ENCODE data around the gene ZNF331. TPM values are rescaled to one million over a fixed set of nuclear protein-coding genes. Genes with fewer than 3 reads are reported as not detected.

Gene ZNF331
- total RNA-seq, 1 experiment from 2014 or later = 28.0 TPM

- Histone ChIP-seq H3K9me3 (ENCODE audit: low read length) (no peaks in the 10 kb centered on the region), H3K27me3 (ENCODE audit: low read length) (no peaks in the 10 kb centered on the region), H3K27ac (ENCODE audit: low read length) (no peak overlapping the region), H3K9ac (ENCODE audit: low read length) (no peak overlapping the region), H3K4me3 (ENCODE audit: low read length) (no peak overlapping the region), H4K20me1 (ENCODE audit: low read length) (no peaks in the 10 kb centered on the region), H3K36me3 (ENCODE audit: low read depth, low read length) (no peaks in the 10 kb centered on the region), H2AFZ (ENCODE audit: low read length) (no peak overlapping the region), H3K4me2 (ENCODE audit: low read length) (no peak overlapping the region), H3K79me2 (ENCODE audit: low read length) (no peaks in the 10 kb centered on the region), H3K4me1 (ENCODE audit: insufficient read depth, low read length) (no peaks in the 10 kb centered on the region), H3K9me2 (replicated peaks; ENCODE audit: low read length) (no peaks in the 10 kb centered on the region), H3F3A (ENCODE audit: low read length, unreplicated experiment) (no peaks in the 10 kb centered on the region)
- TF ChIP-seq EZH2phosphoT487 (IDR thresholded peaks at IDR 0.05; ENCODE audit: borderline replicate concordance, low read length) (no peak), EZH2 (IDR thresholded peaks at IDR 0.05; ENCODE audit: low read length, unreplicated experiment) (no peak)
- TF ChIP-seq, protein P1, sequence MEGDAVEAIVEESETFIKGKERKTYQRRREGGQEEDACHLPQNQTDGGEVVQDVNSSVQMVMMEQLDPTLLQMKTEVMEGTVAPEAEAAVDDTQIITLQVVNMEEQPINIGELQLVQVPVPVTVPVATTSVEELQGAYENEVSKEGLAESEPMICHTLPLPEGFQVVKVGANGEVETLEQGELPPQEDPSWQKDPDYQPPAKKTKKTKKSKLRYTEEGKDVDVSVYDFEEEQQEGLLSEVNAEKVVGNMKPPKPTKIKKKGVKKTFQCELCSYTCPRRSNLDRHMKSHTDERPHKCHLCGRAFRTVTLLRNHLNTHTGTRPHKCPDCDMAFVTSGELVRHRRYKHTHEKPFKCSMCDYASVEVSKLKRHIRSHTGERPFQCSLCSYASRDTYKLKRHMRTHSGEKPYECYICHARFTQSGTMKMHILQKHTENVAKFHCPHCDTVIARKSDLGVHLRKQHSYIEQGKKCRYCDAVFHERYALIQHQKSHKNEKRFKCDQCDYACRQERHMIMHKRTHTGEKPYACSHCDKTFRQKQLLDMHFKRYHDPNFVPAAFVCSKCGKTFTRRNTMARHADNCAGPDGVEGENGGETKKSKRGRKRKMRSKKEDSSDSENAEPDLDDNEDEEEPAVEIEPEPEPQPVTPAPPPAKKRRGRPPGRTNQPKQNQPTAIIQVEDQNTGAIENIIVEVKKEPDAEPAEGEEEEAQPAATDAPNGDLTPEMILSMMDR (conservative IDR thresholded peaks at IDR 0.05; ENCODE audit: low read depth, low read length) = no peak
- intact Hi-C loops (cut with micrococcal nuclease) = no loop called here
- ChIA-PET POLR2A (ENCODE audit: unreplicated experiment) (no interaction called here), CTCF (no interaction called here)
- no peak for ATAC-seq
- no peak for DNase-seq
- no TSS peak for BruUV-seq (replicated peaks)
These were observed 84.2 kb downstream of the ZNF331 start for GRCh38 chr19:53621885-53622740.

DNA sequence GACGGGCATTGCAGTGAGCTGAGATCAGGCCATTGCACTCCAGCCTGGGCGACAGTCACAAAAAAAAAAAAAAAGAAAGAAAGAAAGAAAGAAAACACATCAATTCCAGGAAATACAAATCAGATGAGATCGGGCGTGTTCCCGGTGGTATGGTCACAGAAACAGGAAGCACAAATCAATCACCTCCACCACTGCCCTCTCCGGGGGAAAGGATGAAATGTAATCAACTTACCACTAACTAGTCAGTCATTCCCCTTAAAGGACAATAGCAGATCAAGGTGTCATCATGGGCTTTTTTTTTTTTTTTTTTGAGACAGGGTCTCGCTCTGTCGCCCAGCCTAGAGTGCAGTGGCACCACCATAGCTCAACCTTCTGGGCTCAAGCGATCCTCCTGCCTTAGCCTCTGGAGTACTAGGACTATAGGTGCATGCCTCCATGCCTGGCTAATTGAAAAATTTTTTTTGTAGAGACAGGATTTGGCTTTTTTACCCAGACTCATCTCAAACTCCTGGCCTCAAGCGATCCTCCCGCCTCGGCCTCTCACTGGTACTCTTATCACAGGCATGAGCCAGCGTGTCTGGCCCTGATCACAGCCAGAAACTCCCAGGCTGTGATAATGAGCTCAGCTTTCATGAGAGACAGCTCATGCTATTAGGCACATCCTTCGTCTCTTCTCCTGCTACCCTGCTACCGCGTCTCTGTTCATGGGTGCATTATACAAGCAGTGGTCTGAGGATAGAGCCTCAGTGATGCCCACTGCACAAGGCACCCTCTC is 87.0 kb downstream of the ZNF331 start:
- ChIA-PET POLR2A (ENCODE audit: unreplicated experiment) (no interaction called here), CTCF (no interaction called here)
- H4K20me1 ChIP-seq (ENCODE audit: low read length) = no peaks in the 10 kb centered on the region
- no peaks in the 10 kb centered on the region for H3K9me3 ChIP-seq (ENCODE audit: low read length)
- no peaks in the 10 kb centered on the region for H3K9me2 ChIP-seq (replicated peaks; ENCODE audit: low read length)
- H3K36me3 ChIP-seq (ENCODE audit: low read depth, low read length) = no peaks in the 10 kb centered on the region
- no TSS peak for BruUV-seq (replicated peaks)
- DNase-seq = no peak
- no peak overlapping the region for H3K27ac ChIP-seq (ENCODE audit: low read length)
- no peaks in the 10 kb centered on the region for H3K27me3 ChIP-seq (ENCODE audit: low read length)
- no peak overlapping the region for H2AFZ ChIP-seq (ENCODE audit: low read length)
- no peak overlapping the region for H3K9ac ChIP-seq (ENCODE audit: low read length)
- ATAC-seq = no peak
- H3K4me3 ChIP-seq (ENCODE audit: low read length) = no peak overlapping the region
- no peak overlapping the region for H3K4me2 ChIP-seq (ENCODE audit: low read length)
- no peak for TF ChIP-seq EZH2phosphoT487 (IDR thresholded peaks at IDR 0.05; ENCODE audit: borderline replicate concordance, low read length)
- TF ChIP-seq, protein P1 (conservative IDR thresholded peaks at IDR 0.05; ENCODE audit: low read depth, low read length) = no peak
- TF ChIP-seq EZH2 (IDR thresholded peaks at IDR 0.05; ENCODE audit: low read length, unreplicated experiment) = no peak
- no peaks in the 10 kb centered on the region for H3K4me1 ChIP-seq (ENCODE audit: insufficient read depth, low read length)
- no peaks in the 10 kb centered on the region for H3F3A ChIP-seq (ENCODE audit: low read length, unreplicated experiment)
- no peaks in the 10 kb centered on the region for H3K79me2 ChIP-seq (ENCODE audit: low read length)
- intact Hi-C loops (cut with micrococcal nuclease) = no loop called here

- no peak overlapping the region for H3K9ac ChIP-seq (ENCODE audit: low read length)
- ATAC-seq (no peak), DNase-seq (no peak)
- intact Hi-C loops (cut with micrococcal nuclease) = no loop called here
- H4K20me1 ChIP-seq (ENCODE audit: low read length) = no peaks in the 10 kb centered on the region
- no peak overlapping the region for H2AFZ ChIP-seq (ENCODE audit: low read length)
- H3K4me1 ChIP-seq (ENCODE audit: insufficient read depth, low read length) = no peaks in the 10 kb centered on the region
- TF ChIP-seq EZH2phosphoT487 (IDR thresholded peaks at IDR 0.05; ENCODE audit: borderline replicate concordance, low read length) = no peak
- TF ChIP-seq, protein P1 (conservative IDR thresholded peaks at IDR 0.05; ENCODE audit: low read depth, low read length) = no peak
- no peak for TF ChIP-seq EZH2 (IDR thresholded peaks at IDR 0.05; ENCODE audit: low read length, unreplicated experiment)
- H3K9me2 ChIP-seq (replicated peaks; ENCODE audit: low read length) = no peaks in the 10 kb centered on the region
- H3K79me2 ChIP-seq (ENCODE audit: low read length) = no peaks in the 10 kb centered on the region
- no peak overlapping the region for H3K4me2 ChIP-seq (ENCODE audit: low read length)
- no peak overlapping the region for H3K4me3 ChIP-seq (ENCODE audit: low read length)
- BruUV-seq (replicated peaks) = no TSS peak
- POLR2A ChIA-PET (ENCODE audit: unreplicated experiment) = no interaction called here
- CTCF ChIA-PET = no interaction called here
- no peaks in the 10 kb centered on the region for H3K36me3 ChIP-seq (ENCODE audit: low read depth, low read length)
- H3K9me3 ChIP-seq (ENCODE audit: low read length) = no peaks in the 10 kb centered on the region
- H3K27ac ChIP-seq (ENCODE audit: low read length) = no peak overlapping the region
- H3K27me3 ChIP-seq (ENCODE audit: low read length) = no peaks in the 10 kb centered on the region
- no peaks in the 10 kb centered on the region for H3F3A ChIP-seq (ENCODE audit: low read length, unreplicated experiment)
These were observed 88.5 kb downstream of the ZNF331 start for GRCh38 chr19:53626486-53626885.
